Esophagus muscularis mucosa (tissue), 4 donors: Measurements from ENCODE around the gene IGSF21. TPM values are rescaled to one million over a fixed set of nuclear protein-coding genes. Genes with fewer than 3 reads are reported as not detected.

Experiments used
- DNase-seq: peaks from one replicate; pipeline ENCODE4 v3.0.0-alpha.2; 2017; ENCODE audit errors: extremely low spot score
- H3K27ac ChIP-seq, 4 donors: fragments of 200-600 bp; sonication (generic); replicated peaks in 1 of 4; 1 replicate in 3 of 4; 2 replicates in 1 of 4; pipeline ENCODE4 v1.5.1; 2016 to 2019; ENCODE audit warnings: mild to moderate bottlenecking in 1 of 4
- H3K27me3 ChIP-seq, 4 donors: fragments of 200-600 bp; sonication (generic); one replicate each; pipeline versions ENCODE4 v1.5.1 to v1.6.0; 2016 to 2019
- H3K36me3 ChIP-seq, 4 donors: fragments of 200-600 bp; sonication (generic); one replicate each; pipeline ENCODE4 v1.5.1; 2016 to 2019
- H3K4me1 ChIP-seq, 4 donors: fragments of 200-600 bp; sonication (generic); one replicate each; pipeline ENCODE4 v1.5.1; 2016 to 2019
- H3K4me3 ChIP-seq, 4 donors: fragments of 200-600 bp; sonication (generic); 1 replicate in 2 of 4; 2 replicates in 2 of 4; pipeline ENCODE4 v1.5.1; 2016 to 2019; ENCODE audit warnings: mild to moderate bottlenecking in 4 of 4, moderate library complexity in 1 of 4
- H3K9me3 ChIP-seq, 4 donors: fragments of 200-600 bp; sonication (generic); 1 replicate in 3 of 4; 2 replicates in 1 of 4; pipeline ENCODE4 v1.5.1; 2016 to 2019
- EP300 ChIP-seq: sonication (generic); formaldehyde crosslinking; IDR thresholded peaks from one replicate; pipeline ENCODE4 v1.6.1; 2017; ENCODE audit warnings: antibody characterized with exemption
- POLR2A ChIP-seq: fragments of 450-650 bp; IDR thresholded peaks from one replicate; pipeline ENCODE4 v1.6.1; 2017; ENCODE audit warnings: antibody characterized with exemption, moderate library complexity, mild to moderate bottlenecking, low read depth
- POLR2AphosphoS5 ChIP-seq, 2 donors: sonication (generic); formaldehyde crosslinking; IDR thresholded peaks; one replicate each; pipeline ENCODE4 v1.6.1; 2017; ENCODE audit warnings: antibody characterized with exemption in 2 of 2
- WGBS: methylation state at CpG from one replicate; pipeline ENCODE4 v1.1.5; 2018; 5-methylcytosine and 5-hydroxymethylcytosine counted together
- intact Hi-C: fragments of 100-400 bp; cut with DNase I; formaldehyde crosslinking; loops from one replicate; pipeline ENCODE4 v1.15.1; 2023
- total RNA-seq, 4 donors: library from RNA; depleted of rRNA; stranded (reverse); fragments of >200 nt; gene quantifications; one replicate each; pipeline versions ENCODE4 v1.1.0 to v1.2.1, GENCODE V29; 2016
- TF ChIP-seq, protein P1 (sequence below), 3 experiments: fragments of 200-600 bp in 2 of 3; fragments of 450-650 bp in 1 of 3; sonication (generic) in 2 of 3; IDR thresholded peaks; one replicate each; pipeline ENCODE4 v1.5.1; 2017 to 2019; ENCODE audit warnings: antibody characterized with exemption in 3 of 3, mild to moderate bottlenecking in 2 of 3, moderate library complexity in 1 of 3

Gene IGSF21
- total RNA-seq, 4 donors from 2014 or later = 1.1 to 2.7 (median 1.2) TPM

DNA sequence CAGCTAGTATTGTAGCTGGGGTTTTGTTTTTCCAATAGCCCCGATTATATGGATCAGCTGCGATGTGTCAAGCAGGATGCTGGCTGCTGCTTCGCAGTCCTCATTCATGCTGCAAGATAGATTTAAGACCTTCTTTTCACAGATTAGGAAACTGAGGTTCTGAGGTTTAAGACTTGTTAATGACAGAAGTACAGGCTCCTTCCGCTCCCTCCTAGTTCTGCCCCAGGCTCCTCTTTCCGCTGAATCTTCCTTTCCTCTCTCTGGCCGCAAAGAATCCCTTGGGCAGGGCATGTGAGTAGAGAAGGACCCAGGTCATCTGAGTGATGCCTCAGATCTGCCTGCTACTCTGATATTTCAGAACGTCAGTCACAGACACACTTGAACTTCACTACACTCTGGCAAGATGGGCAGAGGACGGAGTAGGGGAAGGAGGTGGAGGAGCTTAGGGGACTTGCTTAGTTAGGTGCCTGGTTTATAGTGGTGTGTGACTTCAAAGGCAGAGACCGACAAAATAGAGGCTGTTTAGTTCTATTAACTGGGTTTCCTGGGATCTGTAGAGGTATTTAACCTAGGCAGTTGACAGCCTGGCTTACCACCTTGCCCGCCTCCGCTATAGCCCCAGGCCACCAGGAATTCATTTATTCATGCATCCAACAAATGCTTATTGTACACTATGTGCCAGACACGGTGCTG is 4.2 kb downstream of the IGSF21 start:
- TF ChIP-seq POLR2A (no peak), EP300 (no peak), POLR2AphosphoS5 (IDR thresholded peaks at IDR 0.05) (no peak)
- TF ChIP-seq, protein P1, sequence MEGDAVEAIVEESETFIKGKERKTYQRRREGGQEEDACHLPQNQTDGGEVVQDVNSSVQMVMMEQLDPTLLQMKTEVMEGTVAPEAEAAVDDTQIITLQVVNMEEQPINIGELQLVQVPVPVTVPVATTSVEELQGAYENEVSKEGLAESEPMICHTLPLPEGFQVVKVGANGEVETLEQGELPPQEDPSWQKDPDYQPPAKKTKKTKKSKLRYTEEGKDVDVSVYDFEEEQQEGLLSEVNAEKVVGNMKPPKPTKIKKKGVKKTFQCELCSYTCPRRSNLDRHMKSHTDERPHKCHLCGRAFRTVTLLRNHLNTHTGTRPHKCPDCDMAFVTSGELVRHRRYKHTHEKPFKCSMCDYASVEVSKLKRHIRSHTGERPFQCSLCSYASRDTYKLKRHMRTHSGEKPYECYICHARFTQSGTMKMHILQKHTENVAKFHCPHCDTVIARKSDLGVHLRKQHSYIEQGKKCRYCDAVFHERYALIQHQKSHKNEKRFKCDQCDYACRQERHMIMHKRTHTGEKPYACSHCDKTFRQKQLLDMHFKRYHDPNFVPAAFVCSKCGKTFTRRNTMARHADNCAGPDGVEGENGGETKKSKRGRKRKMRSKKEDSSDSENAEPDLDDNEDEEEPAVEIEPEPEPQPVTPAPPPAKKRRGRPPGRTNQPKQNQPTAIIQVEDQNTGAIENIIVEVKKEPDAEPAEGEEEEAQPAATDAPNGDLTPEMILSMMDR (IDR thresholded peaks at IDR 0.05) = no peak
- Histone ChIP-seq H3K9me3 (no peaks in the 10 kb centered on the region), H3K4me1 (peaks cover 14 to 46% (median 41%) of the 10 kb centered on the region in 4 donors), H3K4me3 (no peak overlapping the region), H3K27ac (no peak overlapping the region), H3K27me3 (peaks cover 0 to 98% (median 45%) of the 10 kb centered on the region in 4 donors), H3K36me3 (no peaks in the 10 kb centered on the region)
- WGBS = 57% methylated on average over 12 of the region's 12 CpGs
- DNase-seq = no peak
- intact Hi-C loops = no loop called here

- DNase-seq = no peak
- peaks cover 0 to 98% (median 38%) of the 10 kb centered on the region in 4 donors for H3K27me3 ChIP-seq
- TF ChIP-seq POLR2A = no peak
- TF ChIP-seq EP300 = no peak
- TF ChIP-seq, protein P1 (IDR thresholded peaks at IDR 0.05) = no peak
- no peak for TF ChIP-seq POLR2AphosphoS5 (IDR thresholded peaks at IDR 0.05)
- H3K9me3 ChIP-seq = no peaks in the 10 kb centered on the region
- no peak overlapping the region for H3K4me3 ChIP-seq
- 93% methylated on average over 3 of the region's 3 CpGs for WGBS
- no peak overlapping the region for H3K27ac ChIP-seq
- no peaks in the 10 kb centered on the region for H3K36me3 ChIP-seq
- H3K4me1 ChIP-seq = peaks cover 11 to 39% (median 34%) of the 10 kb centered on the region in 4 donors
- intact Hi-C loops = no loop called here
These were observed 5.0 kb downstream of the IGSF21 start for GRCh38 chr1:18112611-18113010.

DNA sequence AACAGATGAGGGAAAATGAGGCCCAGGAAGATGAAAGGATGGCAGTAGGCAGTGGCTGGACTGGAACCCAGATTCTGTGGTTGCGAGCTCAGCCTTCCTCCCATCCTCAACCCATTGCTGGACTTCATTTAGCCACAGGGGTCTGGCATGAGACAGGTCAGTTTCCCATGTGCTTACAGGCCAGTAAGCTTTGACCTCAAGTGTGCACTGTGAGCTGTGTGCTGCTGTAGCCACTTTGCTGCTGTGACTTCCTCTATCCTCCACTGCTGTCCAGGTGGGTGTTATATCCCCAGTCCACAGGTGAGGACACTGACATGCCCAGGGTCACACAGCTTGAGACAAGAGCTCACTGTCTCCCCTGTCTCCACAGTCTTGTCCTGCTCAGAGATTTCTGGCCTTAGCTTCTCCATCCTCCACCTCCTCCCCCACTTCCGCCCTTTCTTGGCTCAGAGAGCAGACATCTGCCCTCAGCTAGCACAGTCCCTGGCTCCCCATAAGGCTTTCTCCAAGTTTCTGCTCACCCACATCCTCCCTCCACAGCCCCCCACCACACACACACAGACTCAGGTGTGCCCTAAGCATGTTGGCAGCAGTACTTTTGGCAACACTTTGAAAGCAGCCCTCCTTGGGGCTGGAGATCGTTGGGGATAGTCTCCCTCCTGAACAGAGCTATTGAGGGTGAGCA is 7.3 kb downstream of the IGSF21 start:
- Histone ChIP-seq H3K4me3 (no peak overlapping the region), H3K27me3 (peaks cover 0 to 97% (median 20%) of the 10 kb centered on the region in 4 donors), H3K9me3 (no peaks in the 10 kb centered on the region), H3K4me1 (peaks cover 10 to 17% (median 15%) of the 10 kb centered on the region in 4 donors), H3K27ac (no peak overlapping the region), H3K36me3 (no peaks in the 10 kb centered on the region)
- 72% methylated on average over 2 of the region's 3 CpGs for WGBS
- intact Hi-C loops = no loop called here
- TF ChIP-seq EP300 = no peak
- TF ChIP-seq, protein P1 (IDR thresholded peaks at IDR 0.05) = no peak
- no peak for TF ChIP-seq POLR2A
- TF ChIP-seq POLR2AphosphoS5 (IDR thresholded peaks at IDR 0.05) = no peak
- DNase-seq = no peak

GRCh38 chr1:18116777-18117176 is 9.2 kb downstream of the IGSF21 start:
- intact Hi-C loops = no loop called here
- no peaks in the 10 kb centered on the region for H3K36me3 ChIP-seq
- H3K27me3 ChIP-seq = peaks cover 0 to 95% (median 6%) of the 10 kb centered on the region in 4 donors
- 100% methylated on average over 1 of the region's 1 CpG for WGBS
- DNase-seq = no peak
- no peak for TF ChIP-seq POLR2AphosphoS5 (IDR thresholded peaks at IDR 0.05)
- TF ChIP-seq, protein P1 (IDR thresholded peaks at IDR 0.05) = no peak
- no peak for TF ChIP-seq POLR2A
- TF ChIP-seq EP300 = no peak
- no peak overlapping the region for H3K27ac ChIP-seq
- no peaks in the 10 kb centered on the region for H3K9me3 ChIP-seq
- H3K4me1 ChIP-seq = no peaks in the 10 kb centered on the region
- H3K4me3 ChIP-seq = no peak overlapping the region
